ENCODE measurements around the gene CCND3. TPM values are rescaled to one million over a fixed set of nuclear protein-coding genes. Genes with fewer than 3 reads are reported as not detected.

Gene CCND3
- total and polyA plus RNA-seq, 10 of the 15 experiments (the other 5 are each of a cell fraction or from before 2014, with no cell fraction given), result 6.0 to 86.4 (median 31.5) TPM

DNA sequence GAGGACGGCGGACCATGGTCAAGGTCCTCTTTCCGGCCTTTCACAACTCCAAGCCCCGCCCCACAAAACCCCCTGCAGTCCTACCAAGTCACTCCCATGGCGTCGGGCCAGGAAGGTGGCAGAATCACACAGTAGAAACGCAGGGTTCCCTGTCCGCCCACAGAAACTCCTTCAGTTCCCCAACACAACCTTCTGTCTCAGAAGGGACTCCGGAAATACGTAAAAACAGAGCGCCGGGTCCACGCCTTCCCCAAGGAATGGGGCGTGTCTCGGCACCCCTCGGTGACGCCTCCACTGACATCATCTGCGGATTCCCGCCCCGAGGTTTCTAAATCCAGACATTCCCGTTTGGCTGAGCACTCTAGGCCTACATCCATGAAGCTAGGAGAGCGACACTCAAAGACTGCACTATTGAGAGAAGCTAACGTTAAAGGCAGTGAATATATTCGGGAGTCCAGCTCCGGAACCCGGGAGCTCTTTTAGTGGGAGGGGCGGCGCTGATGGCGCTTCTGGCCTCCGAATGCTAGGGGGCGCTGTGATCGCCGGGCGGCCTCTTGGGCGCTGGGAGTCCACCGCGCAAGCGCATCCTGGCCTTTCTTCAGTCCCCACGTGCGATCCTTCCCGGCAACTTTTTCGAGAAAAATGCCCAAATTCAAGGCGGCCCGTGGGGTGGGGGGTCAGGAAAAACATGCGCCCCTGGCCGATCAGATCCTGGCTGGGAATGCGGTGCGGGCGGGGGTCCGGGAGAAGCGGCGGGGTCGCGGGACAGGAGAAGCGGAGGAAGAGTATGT lies 20.5 kb downstream of the CCND3 start, which contains the start of the genes BYSL and MED20 (continued):
- peak in 1 of 2 experiments; percentile 36; a peak in 1 of 4 replicates for TF ChIP-seq ETV6 (conservative IDR thresholded peaks at IDR 0.05 in 1 of 2, IDR thresholded peaks at IDR 0.05 in 1 of 2; ENCODE audit: borderline replicate concordance in 1 of 2, low read depth in 1 of 2)
- TF ChIP-seq SIN3A (IDR thresholded peaks at IDR 0.05; ENCODE audit: low read depth, low read length), result peak; percentile 64; the same call in 1 of the 2 replicates
- TF ChIP-seq DPF2 (IDR thresholded peaks at IDR 0.05), result no peak
- TF ChIP-seq ELK1 (IDR thresholded peaks at IDR 0.05; ENCODE audit: low read depth, low read length), result peak; percentile 61; the same call in 1 of the 2 replicates
- TF ChIP-seq ATF7 (IDR thresholded peaks at IDR 0.05; ENCODE audit: low read depth), result peak; percentile 98
- no peak for TF ChIP-seq TCF3 (IDR thresholded peaks at IDR 0.05; ENCODE audit: borderline replicate concordance, insufficient read depth, low read depth, low read length)
- TF ChIP-seq SMAD1 (IDR thresholded peaks at IDR 0.05; ENCODE audit: low read depth, partially characterized antibody), result peak; percentile 91
- no peak for TF ChIP-seq ZBTB33 (IDR thresholded peaks at IDR 0.05)
- TF ChIP-seq, protein P1, sequence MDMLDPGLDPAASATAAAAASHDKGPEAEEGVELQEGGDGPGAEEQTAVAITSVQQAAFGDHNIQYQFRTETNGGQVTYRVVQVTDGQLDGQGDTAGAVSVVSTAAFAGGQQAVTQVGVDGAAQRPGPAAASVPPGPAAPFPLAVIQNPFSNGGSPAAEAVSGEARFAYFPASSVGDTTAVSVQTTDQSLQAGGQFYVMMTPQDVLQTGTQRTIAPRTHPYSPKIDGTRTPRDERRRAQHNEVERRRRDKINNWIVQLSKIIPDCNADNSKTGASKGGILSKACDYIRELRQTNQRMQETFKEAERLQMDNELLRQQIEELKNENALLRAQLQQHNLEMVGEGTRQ (IDR thresholded peaks at IDR 0.05; ENCODE audit: borderline replicate concordance, low read depth, low read length), result no peak
- TF ChIP-seq BCL11A (IDR thresholded peaks at IDR 0.05; ENCODE audit: low read depth, low read length), result no peak
- TF ChIP-seq POLR2A (IDR thresholded peaks at IDR 0.05; ENCODE audit: low read depth, low read length), result peak; percentile 81
- TF ChIP-seq ZBTB4 (CRISPR knock-in tag; IDR thresholded peaks at IDR 0.05), result no peak
- peak; percentile 86 to 91 for TF ChIP-seq BHLHE40 (IDR thresholded peaks at IDR 0.05; ENCODE audit: borderline replicate concordance in 1 of 2, low read depth in 2 of 2, low read length in 1 of 2)
- TF ChIP-seq NRF1 (conservative IDR thresholded peaks at IDR 0.05; ENCODE audit: low read depth, low read length), result peak; percentile 76
- TF ChIP-seq MAX (IDR thresholded peaks at IDR 0.05; ENCODE audit: low read depth, low read length), result peak; percentile 95
- TF ChIP-seq, protein P2, sequence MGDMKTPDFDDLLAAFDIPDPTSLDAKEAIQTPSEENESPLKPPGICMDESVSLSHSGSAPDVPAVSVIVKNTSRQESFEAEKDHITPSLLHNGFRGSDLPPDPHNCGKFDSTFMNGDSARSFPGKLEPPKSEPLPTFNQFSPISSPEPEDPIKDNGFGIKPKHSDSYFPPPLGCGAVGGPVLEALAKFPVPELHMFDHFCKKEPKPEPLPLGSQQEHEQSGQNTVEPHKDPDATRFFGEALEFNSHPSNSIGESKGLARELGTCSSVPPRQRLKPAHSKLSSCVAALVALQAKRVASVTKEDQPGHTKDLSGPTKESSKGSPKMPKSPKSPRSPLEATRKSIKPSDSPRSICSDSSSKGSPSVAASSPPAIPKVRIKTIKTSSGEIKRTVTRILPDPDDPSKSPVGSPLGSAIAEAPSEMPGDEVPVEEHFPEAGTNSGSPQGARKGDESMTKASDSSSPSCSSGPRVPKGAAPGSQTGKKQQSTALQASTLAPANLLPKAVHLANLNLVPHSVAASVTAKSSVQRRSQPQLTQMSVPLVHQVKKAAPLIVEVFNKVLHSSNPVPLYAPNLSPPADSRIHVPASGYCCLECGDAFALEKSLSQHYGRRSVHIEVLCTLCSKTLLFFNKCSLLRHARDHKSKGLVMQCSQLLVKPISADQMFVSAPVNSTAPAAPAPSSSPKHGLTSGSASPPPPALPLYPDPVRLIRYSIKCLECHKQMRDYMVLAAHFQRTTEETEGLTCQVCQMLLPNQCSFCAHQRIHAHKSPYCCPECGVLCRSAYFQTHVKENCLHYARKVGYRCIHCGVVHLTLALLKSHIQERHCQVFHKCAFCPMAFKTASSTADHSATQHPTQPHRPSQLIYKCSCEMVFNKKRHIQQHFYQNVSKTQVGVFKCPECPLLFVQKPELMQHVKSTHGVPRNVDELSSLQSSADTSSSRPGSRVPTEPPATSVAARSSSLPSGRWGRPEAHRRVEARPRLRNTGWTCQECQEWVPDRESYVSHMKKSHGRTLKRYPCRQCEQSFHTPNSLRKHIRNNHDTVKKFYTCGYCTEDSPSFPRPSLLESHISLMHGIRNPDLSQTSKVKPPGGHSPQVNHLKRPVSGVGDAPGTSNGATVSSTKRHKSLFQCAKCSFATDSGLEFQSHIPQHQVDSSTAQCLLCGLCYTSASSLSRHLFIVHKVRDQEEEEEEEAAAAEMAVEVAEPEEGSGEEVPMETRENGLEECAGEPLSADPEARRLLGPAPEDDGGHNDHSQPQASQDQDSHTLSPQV (IDR thresholded peaks at IDR 0.05), result no peak
- peak; percentile 82; the same call in 1 of the 2 replicates for TF ChIP-seq STAT1 (conservative IDR thresholded peaks at IDR 0.05)

All from GM12878 (cell line).